ENCODE measurements around the gene SCYL3.

The SCYL3 gene

DNA sequence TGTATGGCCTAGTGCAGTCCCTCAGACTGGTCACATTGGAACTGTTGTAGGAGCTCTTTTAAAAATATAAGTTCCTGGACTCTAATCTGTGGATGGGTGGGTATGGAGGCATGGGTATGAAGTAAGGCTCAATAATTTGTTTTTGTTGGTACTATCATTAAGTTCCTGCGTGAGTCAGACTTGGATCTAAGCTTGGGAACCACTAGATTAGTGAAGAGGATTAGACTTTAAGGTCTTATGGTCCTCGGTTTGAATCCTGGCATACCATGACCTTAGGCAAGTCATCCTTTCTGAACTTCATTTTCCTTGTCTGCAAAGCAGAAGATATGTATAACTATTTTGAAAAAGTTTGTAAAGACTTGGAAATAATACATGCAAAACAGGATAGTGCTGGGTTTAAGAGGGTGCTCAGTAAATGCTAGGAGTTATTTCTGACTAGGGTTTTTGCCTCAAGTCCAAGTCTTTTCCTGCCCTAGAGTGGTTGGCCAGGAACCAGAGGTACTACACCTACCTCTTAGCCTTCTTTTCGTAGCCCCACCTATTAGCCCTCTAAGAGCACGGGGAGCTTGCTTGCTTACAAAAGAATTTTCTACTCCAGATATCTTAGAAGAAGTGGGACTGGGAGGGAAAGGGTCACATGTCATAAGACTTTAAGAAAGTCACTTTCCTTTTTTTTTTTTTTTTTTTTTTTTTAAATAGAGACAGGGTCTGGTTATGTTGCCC is 60.4 kb downstream of the SCYL3 start:
- TF ChIP-seq YY1 (IDR thresholded peaks at IDR 0.05; ENCODE audit: low read depth) = no peak
- no peak for TF ChIP-seq EGR1 (IDR thresholded peaks at IDR 0.05)
- no peak for TF ChIP-seq CEBPB (IDR thresholded peaks at IDR 0.05)
- TF ChIP-seq EP300 (IDR thresholded peaks at IDR 0.05; ENCODE audit: borderline replicate concordance) = no peak
- no peak for TF ChIP-seq RAD21 (IDR thresholded peaks at IDR 0.05; ENCODE audit: low read depth)

GRCh38 chr1:169829671-169830070 is 64.0 kb downstream of the SCYL3 start:
- TF ChIP-seq RAD21 (IDR thresholded peaks at IDR 0.05; ENCODE audit: low read depth) = no peak
- TF ChIP-seq YY1 (IDR thresholded peaks at IDR 0.05; ENCODE audit: low read depth) = no peak
- TF ChIP-seq, protein P1, sequence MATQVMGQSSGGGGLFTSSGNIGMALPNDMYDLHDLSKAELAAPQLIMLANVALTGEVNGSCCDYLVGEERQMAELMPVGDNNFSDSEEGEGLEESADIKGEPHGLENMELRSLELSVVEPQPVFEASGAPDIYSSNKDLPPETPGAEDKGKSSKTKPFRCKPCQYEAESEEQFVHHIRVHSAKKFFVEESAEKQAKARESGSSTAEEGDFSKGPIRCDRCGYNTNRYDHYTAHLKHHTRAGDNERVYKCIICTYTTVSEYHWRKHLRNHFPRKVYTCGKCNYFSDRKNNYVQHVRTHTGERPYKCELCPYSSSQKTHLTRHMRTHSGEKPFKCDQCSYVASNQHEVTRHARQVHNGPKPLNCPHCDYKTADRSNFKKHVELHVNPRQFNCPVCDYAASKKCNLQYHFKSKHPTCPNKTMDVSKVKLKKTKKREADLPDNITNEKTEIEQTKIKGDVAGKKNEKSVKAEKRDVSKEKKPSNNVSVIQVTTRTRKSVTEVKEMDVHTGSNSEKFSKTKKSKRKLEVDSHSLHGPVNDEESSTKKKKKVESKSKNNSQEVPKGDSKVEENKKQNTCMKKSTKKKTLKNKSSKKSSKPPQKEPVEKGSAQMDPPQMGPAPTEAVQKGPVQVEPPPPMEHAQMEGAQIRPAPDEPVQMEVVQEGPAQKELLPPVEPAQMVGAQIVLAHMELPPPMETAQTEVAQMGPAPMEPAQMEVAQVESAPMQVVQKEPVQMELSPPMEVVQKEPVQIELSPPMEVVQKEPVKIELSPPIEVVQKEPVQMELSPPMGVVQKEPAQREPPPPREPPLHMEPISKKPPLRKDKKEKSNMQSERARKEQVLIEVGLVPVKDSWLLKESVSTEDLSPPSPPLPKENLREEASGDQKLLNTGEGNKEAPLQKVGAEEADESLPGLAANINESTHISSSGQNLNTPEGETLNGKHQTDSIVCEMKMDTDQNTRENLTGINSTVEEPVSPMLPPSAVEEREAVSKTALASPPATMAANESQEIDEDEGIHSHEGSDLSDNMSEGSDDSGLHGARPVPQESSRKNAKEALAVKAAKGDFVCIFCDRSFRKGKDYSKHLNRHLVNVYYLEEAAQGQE (IDR thresholded peaks at IDR 0.05; ENCODE audit: low read depth) = no peak
- TF ChIP-seq CEBPB (IDR thresholded peaks at IDR 0.05) = no peak
- TF ChIP-seq TCF12 (IDR thresholded peaks at IDR 0.05; ENCODE audit: low read depth) = no peak
- no peak for TF ChIP-seq NFIC (IDR thresholded peaks at IDR 0.05)
- TF ChIP-seq CREB1 (IDR thresholded peaks at IDR 0.05; ENCODE audit: low read depth) = no peak
- TF ChIP-seq ZBTB7A (IDR thresholded peaks at IDR 0.05; ENCODE audit: low read depth) = no peak
- no peak for TF ChIP-seq TEAD4 (IDR thresholded peaks at IDR 0.05)
- no peak for TF ChIP-seq TAF1 (IDR thresholded peaks at IDR 0.05; ENCODE audit: low read depth)
- no peak for TF ChIP-seq EP300 (IDR thresholded peaks at IDR 0.05; ENCODE audit: borderline replicate concordance)
- TF ChIP-seq FOXM1 (IDR thresholded peaks at IDR 0.05; ENCODE audit: borderline replicate concordance, low read depth) = no peak
- no peak for TF ChIP-seq EGR1 (IDR thresholded peaks at IDR 0.05)
- TF ChIP-seq MAX (IDR thresholded peaks at IDR 0.05) = no peak
- TF ChIP-seq, protein P2, sequence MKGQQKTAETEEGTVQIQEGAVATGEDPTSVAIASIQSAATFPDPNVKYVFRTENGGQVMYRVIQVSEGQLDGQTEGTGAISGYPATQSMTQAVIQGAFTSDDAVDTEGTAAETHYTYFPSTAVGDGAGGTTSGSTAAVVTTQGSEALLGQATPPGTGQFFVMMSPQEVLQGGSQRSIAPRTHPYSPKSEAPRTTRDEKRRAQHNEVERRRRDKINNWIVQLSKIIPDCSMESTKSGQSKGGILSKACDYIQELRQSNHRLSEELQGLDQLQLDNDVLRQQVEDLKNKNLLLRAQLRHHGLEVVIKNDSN (IDR thresholded peaks at IDR 0.05) = no peak

DNA sequence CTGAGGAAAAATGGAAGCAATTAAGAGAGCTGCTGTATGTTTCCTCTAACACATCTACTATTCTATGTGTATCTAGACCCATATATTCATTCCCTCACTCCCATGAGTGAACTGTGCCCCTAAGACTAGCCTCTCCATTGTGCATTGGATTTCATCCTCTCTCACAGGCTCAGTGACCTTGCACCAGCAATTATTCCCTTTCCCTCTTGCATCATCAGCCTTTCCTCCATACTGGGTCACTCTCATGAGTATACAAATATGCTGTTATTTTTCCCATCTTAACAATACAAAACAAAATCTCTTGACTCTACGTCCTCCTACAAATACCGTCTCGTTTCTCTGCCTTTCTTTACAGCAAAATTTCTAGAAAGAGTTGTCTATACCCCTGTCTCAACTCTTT is 69.5 kb downstream of the SCYL3 start:
- TF ChIP-seq CEBPB (IDR thresholded peaks at IDR 0.05) = no peak
- no peak for TF ChIP-seq NFIC (IDR thresholded peaks at IDR 0.05)
- TF ChIP-seq, protein P1 (IDR thresholded peaks at IDR 0.05; ENCODE audit: low read depth) = no peak
- TF ChIP-seq YY1 (IDR thresholded peaks at IDR 0.05; ENCODE audit: low read depth) = no peak
- no peak for TF ChIP-seq MAX (IDR thresholded peaks at IDR 0.05)

GRCh38 chr1:169821500-169821899 is 72.2 kb downstream of the SCYL3 start:
- no peak for TF ChIP-seq TAF1 (IDR thresholded peaks at IDR 0.05; ENCODE audit: low read depth)
- no peak for TF ChIP-seq TEAD4 (IDR thresholded peaks at IDR 0.05)
- TF ChIP-seq TCF12 (IDR thresholded peaks at IDR 0.05; ENCODE audit: low read depth) = no peak

DNA sequence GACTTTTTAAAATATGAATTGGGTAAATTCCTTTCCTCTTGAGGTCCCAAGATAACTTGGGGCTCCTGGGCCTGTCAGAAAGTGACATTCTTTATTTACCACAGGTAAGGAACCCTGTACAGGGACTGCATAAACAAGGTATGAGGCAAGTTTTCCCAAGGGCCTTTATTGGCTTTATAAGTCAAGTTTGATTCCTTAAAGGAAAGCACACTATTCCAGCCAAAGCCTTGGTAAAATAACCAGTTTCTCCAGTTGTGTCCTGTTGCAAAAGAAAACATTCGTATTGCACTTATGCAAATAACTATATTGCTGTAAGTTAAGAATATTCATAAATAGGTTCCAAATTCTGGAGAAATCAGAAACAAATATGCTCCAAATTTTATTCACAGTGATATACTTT is 77.1 kb downstream of the SCYL3 start:
- TF ChIP-seq ZBTB7A (IDR thresholded peaks at IDR 0.05; ENCODE audit: low read depth) = no peak
- no peak for TF ChIP-seq NFIC (IDR thresholded peaks at IDR 0.05)
- TF ChIP-seq CREB1 (IDR thresholded peaks at IDR 0.05; ENCODE audit: low read depth) = no peak
- TF ChIP-seq CEBPB (IDR thresholded peaks at IDR 0.05) = no peak
- TF ChIP-seq EP300 (IDR thresholded peaks at IDR 0.05; ENCODE audit: borderline replicate concordance) = no peak
- TF ChIP-seq, protein P1 (IDR thresholded peaks at IDR 0.05; ENCODE audit: low read depth) = no peak
- TF ChIP-seq TAF1 (IDR thresholded peaks at IDR 0.05; ENCODE audit: low read depth) = no peak
